Loucy (cell line): ENCODE results near the gene CFAP65.

Experiments
- CTCF ChIP-seq: fragments of 200-600 bp; sonication (generic); conservative IDR thresholded peaks from 2 replicates; pipeline ENCODE4 v1.5.1; 2014; ENCODE audit warnings: mild to moderate bottlenecking, antibody characterized with exemption, low read length
- EZH2phosphoT487 ChIP-seq: fragments of 200-600 bp; IDR thresholded peaks from 2 replicates; pipeline ENCODE4 v1.6.1; 2018; ENCODE audit warnings: antibody characterized with exemption, mild to moderate bottlenecking, moderate library complexity, borderline replicate concordance

- TF ChIP-seq EZH2phosphoT487 (no peak), CTCF (no peak)
Observed at GRCh38 chr2:219031005-219031738, 10.1 kb downstream of the CFAP65 start.
